Neural progenitor cell (in vitro differentiated cells): ENCODE results near the gene ADH1C.

ENCODE experiments used
- CTCF ChIP-seq: fragments of 200-600 bp; sonication (generic); IDR thresholded peaks from 2 replicates; pipeline ENCODE4 v1.5.1; 2017; ENCODE audit warnings: antibody characterized with exemption, mild to moderate bottlenecking
- EZH2 ChIP-seq: fragments of 200-600 bp; sonication (generic); IDR thresholded peaks from 2 replicates; pipeline ENCODE4 v1.6.1; 2017; ENCODE audit warnings: antibody characterized with exemption, mild to moderate bottlenecking, moderate library complexity

GRCh38 chr4:99399017-99399416 is 46.5 kb upstream of the ADH1C start:
- TF ChIP-seq CTCF (no peak), EZH2 (no peak)
